PC-9 (cell line): ENCODE data around the gene RNF141. TPM values are rescaled to one million over a fixed set of nuclear protein-coding genes. Genes with fewer than 3 reads are reported as not detected.

Experiments
- BruUV-seq: library from RNA; stranded (reverse); fragments of 400-500 nt; replicated peaks from 2 replicates; lab custom pipeline; 2021; lab: Mats Ljungman, UMichigan
- CTCF ChIA-PET: fragments of 300-600 bp; sonication (Branson Sonifier 250); formaldehyde crosslinking; loops from one replicate; lab custom pipeline; 2022; ENCODE audit warnings: antibody characterized with exemption; lab: Charles Lee
- POLR2A ChIA-PET: fragments of 300-600 bp; sonication (Branson Sonifier 250); formaldehyde crosslinking; loops from one replicate; lab custom pipeline; 2022; ENCODE audit warnings: antibody characterized with exemption; ENCODE audit not compliant: unreplicated experiment; lab: Charles Lee
- DNase-seq, 2 experiments: peaks; one replicate each; pipeline versions ENCODE4 v3.0.0 to v3.0.0-alpha.2; 2015 to 2022; ENCODE audit warnings: mixed read lengths in 1 of 2
- H2AFZ ChIP-seq: fragments of 200-600 bp; sonication (generic); 2 replicates; pipeline ENCODE4 v1.8.1; 2017; ENCODE audit warnings: antibody characterized with exemption
- H3F3A ChIP-seq: fragments of 200-600 bp; sonication (generic); 2 replicates; pipeline ENCODE4 v1.8.1; 2017; ENCODE audit warnings: antibody characterized with exemption, mild to moderate bottlenecking, low read depth; ENCODE audit not compliant: insufficient read depth
- H3K27ac ChIP-seq: fragments of 200-600 bp; sonication (generic); 2 replicates; pipeline ENCODE4 v1.6.1; 2016; ENCODE audit warnings: mixed run types
- H3K27me3 ChIP-seq: fragments of 200-600 bp; sonication (generic); 2 replicates; pipeline ENCODE4 v1.6.1; 2016; ENCODE audit warnings: low read depth, mixed run types; ENCODE audit not compliant: insufficient read depth
- H3K36me3 ChIP-seq: fragments of 200-600 bp; sonication (generic); 2 replicates; pipeline ENCODE4 v1.6.1; 2016; ENCODE audit warnings: low read depth, mixed run types
- H3K4me1 ChIP-seq: fragments of 200-600 bp; sonication (generic); replicated peaks from 2 replicates; pipeline ENCODE4 v1.6.1; 2016; ENCODE audit warnings: mixed run types; ENCODE audit not compliant: insufficient read depth
- H3K4me2 ChIP-seq: fragments of 200-600 bp; sonication (generic); 2 replicates; pipeline ENCODE4 v1.6.1; 2017; ENCODE audit warnings: mixed run types
- H3K4me3 ChIP-seq: fragments of 200-600 bp; sonication (generic); 2 replicates; pipeline ENCODE4 v1.6.1; 2016; ENCODE audit warnings: mixed run types
- H3K79me2 ChIP-seq: fragments of 200-600 bp; sonication (generic); 2 replicates; pipeline ENCODE4 v1.6.1; 2017; ENCODE audit warnings: low read depth, mixed run types
- H3K9me2 ChIP-seq: fragments of 200-600 bp; sonication (generic); 2 replicates; pipeline ENCODE4 v1.8.1; 2017; ENCODE audit warnings: mild to moderate bottlenecking; ENCODE audit not compliant: insufficient read depth
- H3K9me3 ChIP-seq: fragments of 200-600 bp; sonication (generic); 2 replicates; pipeline ENCODE4 v1.8.1; 2016; ENCODE audit warnings: low read depth; ENCODE audit not compliant: insufficient read depth
- H4K20me1 ChIP-seq: fragments of 200-600 bp; sonication (generic); 2 replicates; pipeline ENCODE4 v1.8.1; 2017; ENCODE audit not compliant: insufficient read depth
- CTCF ChIP-seq: fragments of 200-600 bp; sonication (generic); conservative IDR thresholded peaks from 2 replicates; pipeline ENCODE4 v1.6.1; 2017; ENCODE audit warnings: mixed run types, antibody characterized with exemption, mild to moderate bottlenecking, moderate library complexity
- EZH2 ChIP-seq: fragments of 200-600 bp; sonication (generic); IDR thresholded peaks from 2 replicates; pipeline ENCODE4 v1.8.0; 2017; ENCODE audit warnings: antibody characterized with exemption, low read depth
- intact Hi-C: fragments of 100-400 bp; cut with micrococcal nuclease; formaldehyde crosslinking; loops from one replicate; pipeline ENCODE4 v1.10.0; 2022; ENCODE audit not compliant: unreplicated experiment
- total RNA-seq: library from RNA; stranded (reverse); gene quantifications from 2 replicates; pipeline ENCODE4 v1.2.3, GENCODE V29; 2021

RNF141 gene
- total RNA-seq, 1 experiment from 2014 or later = 36.8 TPM

GRCh38 chr11:10478574-10479550, 62.1 kb downstream of the RNF141 start:
- H2AFZ ChIP-seq = no peak overlapping the region
- POLR2A ChIA-PET = interaction anchor here (0.6 kb wide), 1 partner anchor 16 kb away, joined by 8 read pairs; no protein-coding TSS in a partner anchor
- no peaks in the 10 kb centered on the region for H3K9me2 ChIP-seq
- no peak overlapping the region for H3K27ac ChIP-seq
- no peaks in the 10 kb centered on the region for H3K9me3 ChIP-seq
- no peaks in the 10 kb centered on the region for H3F3A ChIP-seq
- H3K36me3 ChIP-seq = no peaks in the 10 kb centered on the region
- CTCF ChIA-PET = no interaction called here
- no peaks in the 10 kb centered on the region for H3K27me3 ChIP-seq
- H3K4me3 ChIP-seq = no peak overlapping the region
- H3K4me1 ChIP-seq = no peaks in the 10 kb centered on the region
- H4K20me1 ChIP-seq = no peaks in the 10 kb centered on the region
- H3K79me2 ChIP-seq = no peaks in the 10 kb centered on the region
- no peak for DNase-seq
- H3K4me2 ChIP-seq = no peak overlapping the region
- no peak for TF ChIP-seq EZH2
- no peak for TF ChIP-seq CTCF
- no TSS peak for BruUV-seq
- intact Hi-C loops = no loop called here

GRCh38 chr11:10478066-10478465, 62.9 kb downstream of the RNF141 start:
- no TSS peak for BruUV-seq
- no peaks in the 10 kb centered on the region for H3K9me2 ChIP-seq
- no peak overlapping the region for H3K4me3 ChIP-seq
- no peaks in the 10 kb centered on the region for H3K4me1 ChIP-seq
- no peaks in the 10 kb centered on the region for H3K27me3 ChIP-seq
- ChIA-PET CTCF (no interaction called here), POLR2A (no interaction called here)
- no peak overlapping the region for H2AFZ ChIP-seq
- H4K20me1 ChIP-seq = no peaks in the 10 kb centered on the region
- H3K9me3 ChIP-seq = no peaks in the 10 kb centered on the region
- no peak for DNase-seq
- H3K4me2 ChIP-seq = no peak overlapping the region
- intact Hi-C loops = no loop called here
- H3K79me2 ChIP-seq = no peaks in the 10 kb centered on the region
- no peak overlapping the region for H3K27ac ChIP-seq
- H3K36me3 ChIP-seq = no peaks in the 10 kb centered on the region
- no peaks in the 10 kb centered on the region for H3F3A ChIP-seq
- TF ChIP-seq CTCF (no peak), EZH2 (no peak)

GRCh38 chr11:10477690-10478046, 63.3 kb downstream of the RNF141 start:
- ChIA-PET CTCF (no interaction called here), POLR2A (no interaction called here)
- Histone ChIP-seq H3K79me2 (no peaks in the 10 kb centered on the region), H3K4me3 (no peak overlapping the region), H3K4me2 (no peak overlapping the region), H3F3A (no peaks in the 10 kb centered on the region), H2AFZ (no peak overlapping the region), H3K9me2 (no peaks in the 10 kb centered on the region), H4K20me1 (no peaks in the 10 kb centered on the region), H3K4me1 (no peaks in the 10 kb centered on the region), H3K36me3 (no peaks in the 10 kb centered on the region), H3K27ac (no peak overlapping the region), H3K9me3 (no peaks in the 10 kb centered on the region), H3K27me3 (no peaks in the 10 kb centered on the region)
- intact Hi-C loops = no loop called here
- DNase-seq = no peak
- TF ChIP-seq EZH2 (no peak), CTCF (no peak)
- BruUV-seq = no TSS peak
